NCI-H1092 treated with DMSO at 0.1 percent for 48 hours (cell line): Measurements from ENCODE around the gene APOBEC3C.
"Not testable (repeated sequence)": the region's sequence is repeated elsewhere in the genome, so short reads cannot be mapped to it uniquely, and the experiment has no call there.

ENCODE experiments used
- DNase-seq: peaks from one replicate; lab custom pipeline; 2025; lab: John Stamatoyannopoulos, UW

APOBEC3C gene

DNA sequence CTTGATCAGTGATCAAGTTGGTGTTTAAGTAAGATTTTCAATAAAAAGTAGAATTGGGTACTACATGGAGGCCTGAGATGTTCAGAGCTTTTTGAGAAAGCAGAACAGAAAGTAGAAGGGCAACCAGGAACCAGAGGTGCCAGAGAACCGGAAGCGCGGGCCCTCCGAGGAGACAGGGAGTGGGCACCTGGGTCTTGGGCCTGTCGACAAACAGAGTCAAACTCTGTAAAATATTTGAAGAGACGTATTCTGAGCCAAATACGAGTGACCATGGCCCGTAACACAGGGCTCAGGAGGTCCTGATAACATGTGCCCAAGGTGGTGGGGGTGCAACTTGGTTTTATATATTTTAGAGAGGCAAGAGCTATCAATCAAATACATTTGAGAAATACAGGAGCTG lies 49.8 kb downstream of the APOBEC3C start:
- DNase-seq: not testable (repeated sequence)

DNA sequence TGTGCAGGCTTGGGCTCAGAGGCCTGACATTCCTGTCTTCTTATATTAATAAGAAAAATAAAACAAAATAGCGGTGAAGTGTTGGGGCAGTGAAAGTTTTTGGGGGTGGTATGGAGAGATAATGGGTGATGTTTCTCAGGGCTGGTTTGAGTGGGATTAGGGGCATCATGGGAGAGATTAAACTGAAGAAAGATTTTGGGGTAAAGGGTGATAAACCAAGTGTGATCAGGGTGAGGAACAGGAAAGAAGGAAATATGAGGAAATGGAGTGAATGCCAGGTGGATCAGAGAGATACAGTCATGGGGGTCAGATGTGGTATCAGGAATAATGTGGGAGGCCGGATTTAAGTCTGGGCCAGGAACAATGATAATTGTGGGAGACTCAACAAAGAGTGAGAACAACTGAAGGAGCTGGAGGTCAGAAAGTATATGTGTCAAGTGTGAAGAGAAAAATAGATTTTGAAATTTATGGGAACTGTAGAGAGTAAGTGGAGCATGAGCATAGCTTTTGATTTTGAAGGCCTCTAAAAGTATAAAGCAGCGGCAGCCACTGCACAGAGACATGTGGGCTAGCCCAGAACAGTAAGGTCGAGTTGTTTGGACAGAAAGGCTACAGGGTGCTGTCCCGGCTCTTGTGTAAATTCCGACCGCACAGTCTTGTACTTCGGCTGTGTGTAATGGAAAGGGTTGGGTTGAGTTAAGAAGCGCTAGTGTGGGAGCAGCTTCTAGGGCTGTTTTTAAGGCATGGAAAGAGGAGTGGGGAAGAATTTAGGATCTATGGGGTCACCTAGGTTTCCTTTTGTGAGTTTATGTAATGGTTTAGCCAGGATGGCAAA lies 52.6 kb downstream of the APOBEC3C start:
- not testable (repeated sequence) for DNase-seq

DNA sequence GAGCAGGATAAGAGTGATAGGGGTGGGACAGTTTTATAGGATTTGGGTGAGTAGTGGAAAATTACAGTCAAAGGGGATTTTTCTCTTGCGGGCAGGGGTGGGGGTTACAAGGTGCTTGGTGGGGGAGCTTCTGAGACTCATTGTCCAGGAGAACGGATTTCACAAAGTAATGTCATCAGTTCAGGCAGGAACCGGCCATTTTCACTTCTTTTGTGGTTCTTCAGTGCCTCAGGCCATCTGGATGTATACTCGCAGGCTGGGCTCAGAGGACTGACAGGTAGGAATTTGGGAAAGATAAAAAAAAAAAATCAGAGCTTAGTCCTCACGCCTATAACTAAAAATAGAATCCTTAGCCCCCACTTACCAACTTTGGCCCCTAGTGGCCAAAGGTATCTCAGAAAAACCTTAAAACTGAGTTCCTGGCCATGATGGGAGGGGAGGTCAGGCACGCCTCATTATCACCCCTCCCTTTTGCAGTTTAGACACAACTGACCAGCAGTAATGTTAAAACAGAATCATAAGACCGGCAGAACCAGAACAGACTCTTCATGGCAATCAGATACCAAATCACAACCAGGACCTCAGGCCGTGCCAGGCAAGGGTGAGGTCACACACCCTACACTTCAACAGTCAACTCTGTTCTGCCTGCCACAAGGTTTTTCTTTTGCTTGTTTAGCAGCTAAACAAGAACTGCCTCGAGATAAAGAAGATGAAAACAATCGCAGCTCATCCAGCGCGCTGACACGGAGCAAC lies 54.2 kb downstream of the APOBEC3C start:
- no peak for DNase-seq
